ENCODE data around the gene TTLL10.

- TF ChIP-seq CTCF (IDR thresholded peaks at IDR 0.05) = no peak
- TF ChIP-seq POLR2A (IDR thresholded peaks at IDR 0.05) = no peak
These were observed 10.4 kb downstream of the TTLL10 start for GRCh38 chr1:1183833-1184775.
